GM12872 (cell line): ENCODE measurements around the gene MEF2A.

Experiments
- TF ChIP-seq, protein P1 (sequence below): IDR thresholded peaks from 3 replicates; pipeline ENCODE4 v1.5.1; 2011; ENCODE audit warnings: low read depth, mild to moderate bottlenecking, low read length, moderate library complexity; ENCODE audit not compliant: insufficient read depth

Gene MEF2A

DNA sequence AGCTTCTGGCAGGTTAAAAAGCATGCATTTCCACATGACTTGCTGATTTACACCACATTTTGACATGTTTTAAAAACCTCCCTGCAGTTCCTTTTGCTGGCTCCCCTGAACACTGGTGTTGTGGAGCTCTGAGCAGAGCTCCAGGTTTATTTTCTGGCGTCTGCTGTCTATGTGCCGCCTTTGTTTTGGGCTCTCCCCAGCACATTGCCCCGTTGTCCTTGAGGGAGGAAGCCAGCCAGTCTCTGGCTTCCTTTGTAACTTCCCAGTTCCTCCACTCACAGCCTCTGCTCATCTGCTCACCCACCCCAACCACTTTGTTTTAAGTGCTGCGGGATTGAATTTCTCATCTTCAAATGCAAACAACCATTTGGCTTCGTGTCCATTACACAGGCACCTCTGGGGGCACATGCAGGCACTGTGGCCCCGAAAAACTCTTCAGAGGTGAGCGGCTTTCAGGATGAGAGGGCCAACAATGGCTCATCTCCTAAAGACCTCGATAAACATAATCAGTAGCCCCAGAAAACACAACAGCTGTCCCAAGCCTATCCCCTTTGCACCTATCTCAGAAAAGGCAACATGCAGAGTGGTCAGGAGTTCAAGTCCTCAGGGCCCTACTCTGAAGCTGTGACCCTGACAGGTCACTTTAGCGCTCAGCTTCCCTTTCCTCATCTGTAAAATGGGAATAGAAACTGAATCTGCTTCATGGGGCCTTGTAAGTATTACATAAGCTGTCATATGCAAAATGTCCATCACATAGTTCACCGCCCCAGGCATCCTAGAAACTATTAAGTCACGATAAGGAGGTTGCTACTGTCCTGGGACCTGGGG lies 1.3 kb upstream of the MEF2A start:
- TF ChIP-seq, protein P1, sequence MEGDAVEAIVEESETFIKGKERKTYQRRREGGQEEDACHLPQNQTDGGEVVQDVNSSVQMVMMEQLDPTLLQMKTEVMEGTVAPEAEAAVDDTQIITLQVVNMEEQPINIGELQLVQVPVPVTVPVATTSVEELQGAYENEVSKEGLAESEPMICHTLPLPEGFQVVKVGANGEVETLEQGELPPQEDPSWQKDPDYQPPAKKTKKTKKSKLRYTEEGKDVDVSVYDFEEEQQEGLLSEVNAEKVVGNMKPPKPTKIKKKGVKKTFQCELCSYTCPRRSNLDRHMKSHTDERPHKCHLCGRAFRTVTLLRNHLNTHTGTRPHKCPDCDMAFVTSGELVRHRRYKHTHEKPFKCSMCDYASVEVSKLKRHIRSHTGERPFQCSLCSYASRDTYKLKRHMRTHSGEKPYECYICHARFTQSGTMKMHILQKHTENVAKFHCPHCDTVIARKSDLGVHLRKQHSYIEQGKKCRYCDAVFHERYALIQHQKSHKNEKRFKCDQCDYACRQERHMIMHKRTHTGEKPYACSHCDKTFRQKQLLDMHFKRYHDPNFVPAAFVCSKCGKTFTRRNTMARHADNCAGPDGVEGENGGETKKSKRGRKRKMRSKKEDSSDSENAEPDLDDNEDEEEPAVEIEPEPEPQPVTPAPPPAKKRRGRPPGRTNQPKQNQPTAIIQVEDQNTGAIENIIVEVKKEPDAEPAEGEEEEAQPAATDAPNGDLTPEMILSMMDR = no peak

DNA sequence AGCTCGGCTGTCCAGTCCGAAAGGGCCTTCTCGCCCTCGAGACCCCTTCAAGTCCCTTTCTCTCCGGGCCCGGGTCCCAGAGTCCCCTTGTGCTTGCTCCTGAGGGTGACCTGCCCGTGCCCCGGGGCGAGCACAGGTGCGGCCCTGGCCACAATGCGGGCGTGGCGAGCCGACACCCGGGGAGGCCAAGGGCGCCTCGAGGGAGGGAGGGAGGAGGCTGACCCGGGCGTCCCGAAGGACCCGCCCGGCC lies 810 bp upstream of the MEF2A start:
- TF ChIP-seq, protein P1 = no peak

DNA sequence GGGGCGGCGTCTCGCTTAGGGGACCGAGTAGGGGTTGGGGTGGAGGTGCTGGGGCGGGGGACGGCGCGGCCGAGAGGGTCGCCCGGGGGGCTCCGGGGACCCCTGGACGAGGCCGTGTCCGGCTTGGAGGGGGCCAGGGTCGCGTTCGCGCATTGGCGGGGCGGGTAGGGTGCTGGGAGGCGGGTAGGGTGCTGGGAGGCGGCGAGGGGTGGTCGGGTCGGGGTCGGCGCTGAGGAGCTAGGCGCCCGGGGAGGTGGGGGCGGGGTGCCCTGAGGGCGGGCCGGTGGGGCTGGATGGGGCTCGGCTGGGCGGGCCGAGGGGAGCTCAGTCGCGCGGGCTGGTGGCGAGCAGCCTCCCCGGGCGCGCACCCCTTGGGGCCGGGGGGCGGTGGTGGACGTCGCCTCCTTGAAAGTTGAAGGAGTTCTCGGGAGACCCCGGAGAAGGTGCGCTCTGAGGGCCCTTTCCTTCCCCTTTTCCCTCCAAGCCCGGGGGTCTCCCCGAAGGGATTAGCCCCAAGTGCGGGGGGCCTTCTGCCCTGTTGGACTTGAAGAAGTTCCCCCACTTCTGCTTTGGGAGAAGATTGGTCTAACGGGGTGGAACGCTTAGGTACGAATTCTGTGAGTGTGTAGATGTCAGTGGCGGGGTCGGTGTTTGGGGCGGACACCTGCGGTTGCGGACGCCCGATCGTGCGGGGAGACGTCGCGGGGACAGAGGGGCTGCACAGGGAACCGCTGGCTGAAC lies 543 bp downstream of the MEF2A start:
- TF ChIP-seq, protein P1 = no peak

DNA sequence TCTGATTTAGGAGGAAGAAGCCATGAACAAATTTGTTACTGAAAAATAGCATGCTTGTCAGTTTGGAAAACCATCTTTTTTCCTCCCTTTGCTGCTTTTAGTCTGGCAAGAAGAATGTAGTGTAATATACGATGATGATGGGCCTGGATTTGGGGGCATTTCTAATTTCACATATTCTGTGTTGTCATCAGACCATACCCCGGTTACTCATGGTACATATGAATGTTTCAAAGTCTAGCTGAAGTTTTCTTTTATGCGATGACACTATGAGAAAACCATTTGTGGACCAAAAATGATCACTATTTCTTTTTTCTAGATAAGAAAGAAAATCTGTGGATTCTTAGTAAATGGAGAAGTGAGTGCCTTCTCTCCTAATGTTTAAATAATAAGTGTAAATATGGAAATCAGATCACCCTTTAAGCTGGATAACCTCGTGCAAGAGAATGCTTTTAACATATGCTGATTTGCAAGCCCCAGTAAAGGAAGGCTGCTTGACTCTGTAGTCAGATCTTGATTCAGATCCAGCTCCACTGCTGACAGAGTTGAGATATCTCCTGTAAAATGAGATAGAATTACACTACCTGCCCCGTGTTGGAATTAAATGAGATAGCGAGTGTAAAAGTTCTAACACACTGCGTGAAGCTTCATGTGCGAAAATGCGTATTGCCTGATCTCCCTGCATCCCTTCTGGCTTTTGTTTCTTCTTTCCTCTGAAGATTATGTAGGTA lies 3.0 kb downstream of the MEF2A start:
- TF ChIP-seq, protein P1 = no peak

DNA sequence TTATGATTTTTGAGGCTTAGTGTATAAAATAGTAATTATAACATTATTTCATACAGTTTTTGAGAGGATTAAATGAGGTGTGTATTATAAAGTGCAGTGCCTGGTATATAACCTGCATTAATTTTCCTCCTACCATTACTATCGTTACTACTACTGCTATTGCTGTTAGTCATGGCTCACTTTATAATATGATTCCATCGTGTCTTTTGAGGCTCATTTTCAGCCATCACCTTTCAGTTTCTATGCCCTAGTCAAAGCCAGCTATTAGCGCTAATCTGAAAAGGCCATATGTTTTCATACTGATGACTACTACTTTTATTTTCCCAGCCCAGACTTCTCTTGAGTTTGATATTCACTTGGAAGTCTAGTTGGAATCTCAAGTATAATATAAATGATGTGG lies 5.5 kb downstream of the MEF2A start:
- TF ChIP-seq, protein P1 = no peak

DNA sequence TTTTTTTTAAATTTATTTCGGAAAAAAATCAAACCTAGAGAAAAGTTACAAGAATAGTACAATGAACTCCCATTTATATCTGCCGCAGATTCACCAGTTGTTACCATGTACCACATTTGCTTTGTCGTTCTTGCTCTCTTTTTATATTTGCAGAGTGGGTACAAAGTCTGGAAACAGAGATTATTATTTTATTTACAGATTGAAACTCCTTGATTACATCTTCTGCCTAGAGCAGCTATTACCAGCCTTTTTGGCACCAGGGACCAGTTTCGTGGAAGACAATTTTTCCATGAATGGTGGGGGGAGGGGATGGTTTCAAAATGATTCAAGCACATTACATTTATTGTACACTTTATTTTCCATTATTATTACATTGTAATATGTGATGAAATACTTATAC lies 8.3 kb downstream of the MEF2A start:
- TF ChIP-seq, protein P1 = no peak

DNA sequence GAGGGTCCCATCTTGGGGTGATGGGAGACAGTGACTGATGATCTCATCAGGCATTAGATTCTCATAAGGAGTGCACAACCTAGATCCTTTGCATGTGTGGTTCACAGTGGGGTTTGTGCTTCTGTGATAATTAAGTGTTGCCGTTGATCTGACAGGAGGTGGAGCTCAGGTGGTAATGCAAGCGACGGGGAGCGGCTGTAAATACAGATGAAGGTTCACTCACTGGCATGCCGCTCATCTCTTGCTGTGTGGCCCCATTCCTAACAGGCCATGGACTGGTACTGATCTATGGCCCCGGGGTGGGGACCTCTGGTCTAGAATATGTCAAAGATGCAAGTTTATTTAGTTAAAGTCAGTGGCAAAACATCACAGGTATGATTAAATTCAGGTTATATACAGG lies 8.7 kb downstream of the MEF2A start:
- TF ChIP-seq, protein P1 = no peak
